Stimulated activated CD4-positive, alpha-beta T cell treated with anti-CD3 and anti-CD28 coated beads, TNF-alpha, amount 100 ng/mL, for 4 hours (primary cell): ENCODE results near the gene DYSF.

Experiments used
- DNase-seq, 3 experiments: peaks; one replicate each; pipeline ENCODE4 v3.0.0-alpha.2; 2020; ENCODE audit warnings: low read depth in 3 of 3

DYSF gene

DNA sequence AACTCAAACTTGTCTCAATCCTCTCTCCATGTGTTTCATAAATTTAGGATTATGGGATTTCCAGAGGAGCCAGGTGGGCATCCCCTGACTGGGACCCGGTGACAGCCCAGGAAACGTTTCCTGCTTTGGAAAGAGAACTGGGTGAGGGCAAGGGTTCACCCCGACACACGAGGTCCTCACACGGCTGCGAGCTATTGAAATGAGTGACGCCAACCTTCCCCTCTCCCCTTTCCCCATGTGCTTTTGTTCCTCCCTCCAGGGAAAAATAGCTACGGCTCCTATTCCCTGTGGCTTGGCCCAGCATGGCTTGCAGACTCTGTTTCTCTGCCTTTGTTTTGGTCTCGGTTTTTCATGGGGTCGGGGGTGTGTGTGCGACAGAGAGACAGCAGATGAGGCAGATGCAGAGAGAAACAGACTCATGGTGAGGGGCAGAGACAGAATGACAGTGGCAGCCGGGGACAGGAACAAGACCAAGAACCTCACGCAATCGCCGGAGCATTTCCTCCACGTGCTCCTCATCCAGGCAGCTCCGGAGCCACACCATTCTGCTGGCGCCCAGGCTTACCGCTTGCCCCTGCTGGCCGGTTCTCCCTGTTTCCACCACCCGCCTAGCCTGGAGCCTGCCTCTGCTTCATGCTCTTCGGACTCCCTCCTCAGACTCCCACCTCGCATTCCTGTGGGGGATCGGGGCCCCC, 238.5 kb downstream of the DYSF start:
- DNase-seq, result no peak

DNA sequence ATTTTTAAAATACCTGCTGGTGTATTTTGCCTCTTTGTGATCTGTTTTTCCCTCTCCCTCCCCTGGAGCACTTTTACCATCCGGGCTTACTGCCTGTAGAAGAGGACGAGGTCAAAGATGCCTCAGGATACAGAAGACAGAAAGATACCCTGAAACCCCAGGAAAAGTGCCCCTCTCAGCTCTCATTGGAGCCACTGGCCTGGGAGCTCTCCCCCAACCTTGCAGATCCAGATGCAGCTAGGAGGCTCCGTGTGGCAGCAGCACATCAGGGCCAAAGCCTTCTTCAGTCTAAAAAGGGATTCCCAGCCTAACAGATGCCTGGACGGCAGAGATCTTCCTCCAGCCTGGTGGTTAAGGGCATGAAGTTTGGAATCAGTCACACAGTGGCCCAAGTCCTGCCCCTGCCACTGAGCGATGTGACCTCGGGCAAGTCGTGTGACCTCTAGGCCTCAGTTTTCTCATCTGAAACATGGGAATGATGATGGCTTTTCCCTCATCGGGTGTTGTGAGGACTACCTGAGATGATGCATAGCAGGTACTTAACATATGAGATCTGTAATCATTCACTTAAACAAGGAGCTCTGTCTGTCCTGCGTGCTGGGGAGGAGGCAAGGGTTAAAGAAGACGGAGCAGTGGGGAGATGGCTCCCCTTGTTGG, 239.4 kb downstream of the DYSF start:
- no peak for DNase-seq

- no peak for DNase-seq
Observed at GRCh38 chr2:71693286-71694270, 240.2 kb downstream of the DYSF start.

DNA sequence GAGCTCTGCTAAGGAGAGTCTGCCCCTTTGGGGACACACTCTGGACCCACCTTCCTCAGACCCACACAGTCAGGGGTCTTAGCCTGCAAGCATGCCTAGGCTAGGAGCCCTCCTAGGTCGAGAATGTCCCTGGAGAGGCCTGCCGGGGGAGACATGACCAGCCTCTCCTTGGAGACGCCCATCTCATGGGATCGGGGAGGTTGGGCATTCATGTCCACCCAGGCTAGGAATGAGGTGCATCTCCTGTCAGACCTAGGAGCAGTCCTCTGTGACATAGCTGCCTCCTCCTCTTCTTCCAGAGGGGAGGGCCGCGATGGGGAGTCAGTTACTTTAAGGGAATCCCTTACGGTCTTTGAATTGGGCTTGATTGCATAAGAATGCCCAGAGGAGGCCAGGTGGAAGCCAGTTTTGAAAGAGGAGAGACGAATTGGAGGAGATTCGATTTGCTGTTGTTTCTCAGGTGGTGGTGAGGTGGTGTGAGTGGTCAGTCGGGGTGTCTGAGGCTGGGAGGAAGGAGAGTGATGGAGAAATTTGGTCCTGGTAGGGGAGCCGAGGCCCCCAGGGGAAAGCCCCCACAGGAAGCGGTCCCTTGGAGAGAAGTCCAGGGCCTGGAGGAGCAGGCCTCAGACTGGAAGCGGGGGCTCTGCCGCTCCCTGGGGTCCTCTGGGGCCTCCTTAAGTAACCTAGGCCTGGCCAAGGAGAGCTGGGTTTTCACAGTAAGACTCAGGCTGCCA, 241.3 kb downstream of the DYSF start:
- no peak for DNase-seq

- DNase-seq, result no peak
Observed at GRCh38 chr2:71695235-71696120, 242.1 kb downstream of the DYSF start.

GRCh38 chr2:71696381-71696780, 243.0 kb downstream of the DYSF start:
- DNase-seq, result no peak

GRCh38 chr2:71697106-71698004, 244.0 kb downstream of the DYSF start:
- DNase-seq, result no peak

DNA sequence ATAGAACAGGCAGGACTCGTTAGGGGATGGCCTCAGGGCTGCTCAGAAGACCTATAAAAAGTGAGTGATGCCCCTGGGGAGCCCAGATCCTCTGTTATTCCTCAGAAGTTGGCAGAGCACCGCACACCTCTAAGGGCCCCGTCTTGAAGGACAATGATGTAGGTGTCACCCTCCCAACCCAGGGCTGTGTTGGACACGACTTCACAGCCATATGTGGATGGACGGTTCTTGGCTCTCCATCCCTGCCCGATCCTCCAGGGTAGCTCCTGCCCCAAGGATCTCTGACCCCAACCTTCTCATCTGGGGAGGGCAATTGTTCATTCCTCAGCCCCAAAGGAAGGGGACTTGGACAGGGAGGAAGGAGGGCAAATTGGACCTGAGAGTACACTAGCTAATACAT, 246.1 kb downstream of the DYSF start:
- DNase-seq, result no peak

- no peak for DNase-seq
Observed at GRCh38 chr2:71700041-71700657, 246.8 kb downstream of the DYSF start.

GRCh38 chr2:71700658-71701397, 247.5 kb downstream of the DYSF start:
- DNase-seq, result no peak

- DNase-seq, result no peak
Observed at GRCh38 chr2:71702071-71702970, 249.0 kb downstream of the DYSF start.

DNA sequence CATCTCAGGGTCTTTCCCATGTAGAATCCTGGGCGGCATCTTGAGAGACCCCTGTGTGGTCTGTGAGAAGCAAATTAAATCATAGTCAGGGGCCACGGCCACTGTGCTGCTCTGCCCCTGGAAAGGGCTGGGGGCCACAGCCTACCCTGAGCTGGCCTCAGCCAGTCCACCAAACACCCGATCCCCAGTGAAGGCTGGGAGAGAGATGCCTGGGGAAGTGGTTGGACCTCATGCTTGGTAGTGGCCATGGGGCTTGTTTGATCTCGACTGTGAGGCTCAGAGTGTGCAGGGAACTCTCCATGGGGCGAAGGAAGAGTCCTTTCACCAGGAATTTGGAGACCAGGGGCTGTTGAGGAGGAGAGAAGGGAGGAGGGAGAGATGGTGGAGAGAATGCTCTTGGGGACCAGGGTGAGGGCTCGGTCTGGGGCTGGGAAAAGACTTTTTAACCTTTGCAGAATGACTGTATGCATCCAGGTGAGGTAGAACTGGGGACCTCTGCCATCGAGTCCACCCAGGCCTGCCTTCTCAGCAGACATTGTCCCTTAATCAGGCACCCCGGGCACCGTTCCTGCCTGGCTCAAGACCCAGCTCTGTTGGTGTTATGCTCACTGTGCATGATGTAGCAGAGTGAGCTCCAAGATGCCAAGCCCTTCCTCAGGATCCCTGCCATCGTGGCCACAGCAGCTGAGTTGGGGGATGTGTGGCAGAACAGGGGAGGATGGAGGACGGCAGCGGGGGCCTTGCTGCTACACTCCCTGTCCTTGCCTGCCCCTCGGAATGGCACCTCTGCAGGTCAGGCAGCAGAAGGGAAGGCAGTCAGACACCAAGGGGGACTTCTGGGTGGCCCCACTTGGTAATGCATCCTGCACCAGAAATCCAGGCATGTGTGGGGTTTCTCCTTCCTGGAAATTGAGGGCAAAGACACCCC, 249.9 kb downstream of the DYSF start:
- no peak for DNase-seq

GRCh38 chr2:71704131-71704561, 250.8 kb downstream of the DYSF start:
- DNase-seq, result no peak

DNA sequence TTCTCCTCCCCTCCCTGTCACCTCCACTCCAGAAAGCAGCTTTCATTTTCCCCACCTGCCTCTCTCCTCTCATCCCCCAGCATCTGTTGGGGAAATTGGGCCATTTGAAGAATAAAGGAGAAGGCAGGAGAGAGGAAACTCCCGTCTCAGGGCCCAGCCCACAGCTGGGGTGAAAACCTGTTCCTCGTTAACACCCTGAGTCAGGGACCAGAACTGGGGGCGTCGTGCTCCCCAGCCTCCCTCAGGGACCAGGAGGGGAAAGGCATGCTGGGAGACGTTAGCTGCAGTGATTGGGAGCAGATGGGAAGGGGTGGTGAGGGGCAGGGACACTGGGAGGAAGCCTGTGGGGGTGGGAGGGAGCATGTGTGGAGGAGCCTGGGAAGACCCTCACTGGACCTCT, 251.3 kb downstream of the DYSF start:
- no peak for DNase-seq

DNA sequence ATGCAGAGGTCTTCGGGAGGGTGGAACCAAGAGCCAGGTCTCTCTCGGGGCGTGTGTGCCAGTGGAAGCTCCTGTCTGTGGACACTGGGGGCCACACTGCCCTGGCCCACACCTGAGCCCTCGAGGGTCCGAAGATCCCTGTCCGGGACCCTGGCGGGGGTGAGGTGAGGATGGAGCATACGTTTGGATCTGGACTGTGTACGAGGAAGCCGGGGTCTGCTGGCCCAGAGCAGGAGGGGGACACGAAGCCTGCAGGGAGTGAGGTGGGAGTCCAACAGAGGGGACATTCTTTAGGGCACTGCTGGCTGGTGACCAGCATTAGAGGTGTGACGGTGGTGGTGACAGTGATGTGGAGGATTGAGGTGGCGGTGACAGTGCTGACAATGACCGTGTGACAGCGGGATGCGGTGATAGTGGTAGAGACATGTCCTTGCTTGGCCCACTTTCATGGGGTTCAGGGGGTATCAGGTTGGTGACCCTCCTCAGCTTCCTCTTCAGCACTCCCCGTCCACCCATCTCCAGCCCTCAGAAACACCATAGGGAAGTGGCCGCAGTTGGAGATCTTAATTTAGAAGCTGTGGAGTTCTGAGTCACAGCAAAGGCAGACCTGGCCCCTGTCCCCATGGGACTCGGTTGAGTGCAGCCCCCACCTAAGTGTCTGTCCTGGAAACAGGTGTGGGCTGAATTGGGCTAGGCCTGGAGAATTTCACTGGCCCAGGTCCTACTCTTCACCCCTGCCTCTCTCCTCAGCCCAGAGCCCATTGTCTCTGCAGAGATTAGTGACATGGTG, 252.0 kb downstream of the DYSF start:
- DNase-seq, result no peak
